HG03060 (cell line): Measurements from ENCODE around the gene NR0B2.
"Not testable (repeated sequence)": the region's sequence is repeated elsewhere in the genome, so short reads cannot be mapped to it uniquely, and the experiment has no call there.

Experiments used
- ATAC-seq: cut with Tn5 transposase; IDR thresholded peaks from one replicate; pipeline ENCODE4 v1.9.1; 2021; ENCODE audit warnings: low read depth, moderate number of reproducible peaks; ENCODE audit not compliant: unreplicated experiment

The NR0B2 gene

GRCh38 chr1:26913754-26914619, at the start of gene NR0B2:
Gene NR0B2, minus strand, starts transcription at chr1:26913975. Its CDS starts 35 bp downstream, at chr1:26913940.
- no peak for ATAC-seq

- ATAC-seq: no peak
Measured at GRCh38 chr1:26961826-26962225, 48.1 kb upstream of the NR0B2 start.

GRCh38 chr1:26960625-26960966, 46.8 kb upstream of the NR0B2 start:
- no peak for ATAC-seq

- ATAC-seq: no peak
Measured at GRCh38 chr1:26959722-26960624, 46.2 kb upstream of the NR0B2 start, which contains the start of gene KDF1. Gene KDF1, minus strand, starts transcription at chr1:26960468. Its CDS starts 8,088 bp downstream, at chr1:26952380.

- no peak for ATAC-seq
Measured at GRCh38 chr1:26959270-26959669, 45.5 kb upstream of the NR0B2 start.

- no peak for ATAC-seq
Measured at GRCh38 chr1:26957306-26957705, 43.5 kb upstream of the NR0B2 start.

GRCh38 chr1:26956321-26956720, 42.5 kb upstream of the NR0B2 start:
- no peak for ATAC-seq

GRCh38 chr1:26953374-26953773, 39.6 kb upstream of the NR0B2 start:
- ATAC-seq: no peak

- no peak for ATAC-seq
Measured at GRCh38 chr1:26951821-26952497, 38.2 kb upstream of the NR0B2 start.

- no peak for ATAC-seq
Measured at GRCh38 chr1:26951216-26951615, 37.4 kb upstream of the NR0B2 start.

- no peak for ATAC-seq
Measured at GRCh38 chr1:26950602-26951001, 36.8 kb upstream of the NR0B2 start.

- no peak for ATAC-seq
Measured at GRCh38 chr1:26949926-26950319, 36.1 kb upstream of the NR0B2 start.

GRCh38 chr1:26949266-26949925, 35.6 kb upstream of the NR0B2 start:
- no peak for ATAC-seq

GRCh38 chr1:26948725-26949057, 34.9 kb upstream of the NR0B2 start:
- not testable (repeated sequence) for ATAC-seq

GRCh38 chr1:26946270-26946669, 32.5 kb upstream of the NR0B2 start:
- ATAC-seq: no peak

- ATAC-seq: no peak
Measured at GRCh38 chr1:26945728-26946127, 32.0 kb upstream of the NR0B2 start.

GRCh38 chr1:26945138-26945537, 31.4 kb upstream of the NR0B2 start:
- no peak for ATAC-seq

- no peak for ATAC-seq
Measured at GRCh38 chr1:26942656-26943055, 28.9 kb upstream of the NR0B2 start.

- ATAC-seq: no peak
Measured at GRCh38 chr1:26941311-26941710, 27.5 kb upstream of the NR0B2 start.

GRCh38 chr1:26938659-26939025, 24.9 kb upstream of the NR0B2 start:
- ATAC-seq: no peak
